HUES6 (cell line): ENCODE measurements around the gene RPL10A.

Experiments
- H3K27ac ChIP-seq: 2 replicates; pipeline ENCODE4 v1.7.0; 2013; ENCODE audit warnings: low read depth, mild to moderate bottlenecking, low read length, inconsistent platforms
- H3K27me3 ChIP-seq: 2 replicates; pipeline ENCODE4 v1.6.1; 2013; ENCODE audit warnings: low read length; ENCODE audit not compliant: control insufficient read depth, insufficient read depth
- H3K36me3 ChIP-seq: 2 replicates; pipeline ENCODE4 v1.6.1; 2013; ENCODE audit warnings: low read length; ENCODE audit not compliant: control insufficient read depth, insufficient read depth
- H3K4me1 ChIP-seq: 2 replicates; pipeline ENCODE4 v1.6.1; 2013; ENCODE audit warnings: low read length; ENCODE audit not compliant: control insufficient read depth, insufficient read depth
- H3K4me3 ChIP-seq: 2 replicates; pipeline ENCODE4 v1.5.1; 2013; ENCODE audit warnings: low read depth, low read length
- H3K9ac ChIP-seq: one replicate; pipeline ENCODE4 v1.6.1; 2013; ENCODE audit warnings: mild to moderate bottlenecking, low read length
- H3K9me3 ChIP-seq: 2 replicates; pipeline ENCODE4 v1.6.1; 2013; ENCODE audit warnings: low read depth, low read length; ENCODE audit not compliant: control insufficient read depth, insufficient read depth

Gene RPL10A

GRCh38 chr6:35493307-35493983 lies 25.2 kb downstream of the RPL10A start:
- Histone ChIP-seq H3K27ac (no peak overlapping the region), H3K36me3 (no peaks in the 10 kb centered on the region), H3K27me3 (peaks cover 5% of the 10 kb centered on the region), H3K4me3 (no peak overlapping the region), H3K9ac (no peak overlapping the region), H3K9me3 (no peaks in the 10 kb centered on the region), H3K4me1 (peaks cover 73% of the 10 kb centered on the region)

- H3K27me3 ChIP-seq, result peaks cover 12% of the 10 kb centered on the region
- H3K9ac ChIP-seq, result no peak overlapping the region
- no peaks in the 10 kb centered on the region for H3K9me3 ChIP-seq
- no peak overlapping the region for H3K4me3 ChIP-seq
- no peaks in the 10 kb centered on the region for H3K36me3 ChIP-seq
- H3K27ac ChIP-seq, result no peak overlapping the region
- H3K4me1 ChIP-seq, result peaks cover 77% of the 10 kb centered on the region
These were observed 26.0 kb downstream of the RPL10A start for GRCh38 chr6:35494161-35494563.

GRCh38 chr6:35495258-35496035 lies 27.2 kb downstream of the RPL10A start:
- Histone ChIP-seq H3K4me1 (peaks cover 67% of the 10 kb centered on the region), H3K36me3 (no peaks in the 10 kb centered on the region), H3K27ac (no peak overlapping the region; the same call in 1 of the 2 replicates), H3K9me3 (no peaks in the 10 kb centered on the region), H3K4me3 (peak overlapping the region; percentile 80), H3K27me3 (peaks cover 13% of the 10 kb centered on the region), H3K9ac (peak overlapping the region; percentile 83)

DNA sequence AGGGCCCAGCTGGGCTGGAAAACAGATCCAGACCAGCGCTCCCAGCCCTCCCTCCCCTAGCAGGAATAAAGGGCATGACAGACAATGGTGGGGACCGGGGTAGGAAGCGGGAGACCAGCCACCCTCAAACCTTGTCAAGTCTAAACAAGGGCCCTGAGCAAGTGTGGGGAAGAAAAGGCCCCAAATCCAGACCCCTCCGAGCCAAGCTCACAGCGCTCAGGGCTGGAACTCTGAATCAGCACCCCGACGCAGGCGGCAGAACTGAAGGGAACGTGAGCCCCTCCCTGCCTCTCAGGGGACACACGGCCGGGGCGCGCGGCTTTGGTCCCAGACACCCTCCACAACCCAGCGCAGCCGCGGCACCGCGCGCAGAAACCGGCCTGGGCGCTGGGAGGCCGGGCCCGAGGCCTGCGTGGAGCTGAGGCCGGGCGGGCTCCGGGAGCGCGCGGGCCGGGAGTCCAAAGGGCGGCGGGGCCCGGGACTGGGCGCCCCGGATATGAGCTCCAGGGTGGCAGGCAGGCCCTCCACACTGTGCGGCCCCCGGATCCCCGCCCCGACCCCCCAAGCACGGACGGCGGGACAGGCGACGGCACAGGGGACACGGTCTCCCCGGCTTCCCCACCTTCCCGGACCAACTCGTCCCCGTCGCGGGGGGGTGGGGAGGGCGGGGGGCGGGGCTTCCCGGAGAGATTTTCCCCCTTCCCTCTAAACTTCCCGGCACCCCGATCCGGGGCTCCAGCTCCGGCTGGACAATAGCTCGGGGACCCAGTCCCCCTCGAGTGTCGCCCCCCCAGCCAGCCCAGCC lies 28.0 kb downstream of the RPL10A start:
- Histone ChIP-seq H3K4me3 (peak overlapping the region; percentile 80), H3K4me1 (peaks cover 67% of the 10 kb centered on the region), H3K9ac (peak overlapping the region; percentile 83), H3K36me3 (no peaks in the 10 kb centered on the region), H3K27me3 (peaks cover 13% of the 10 kb centered on the region), H3K27ac (no peak overlapping the region; the same call in 1 of the 2 replicates), H3K9me3 (no peaks in the 10 kb centered on the region)

- Histone ChIP-seq H3K27me3 (peaks cover 13% of the 10 kb centered on the region), H3K36me3 (no peaks in the 10 kb centered on the region), H3K9ac (peak within 1 kb of the TSS; percentile 83), H3K27ac (peak within 1 kb of the TSS; percentile 93), H3K4me3 (peak within 1 kb of the TSS; percentile 80), H3K9me3 (no peaks in the 10 kb centered on the region), H3K4me1 (peaks cover 60% of the 10 kb centered on the region)
These were observed 28.8 kb downstream of the RPL10A start, which contains the start of gene TEAD3 for GRCh38 chr6:35496841-35497570. TSS of gene TEAD3 (minus strand) at chr6:35497079.

- Histone ChIP-seq H3K27ac (peak overlapping the region; percentile 93), H3K27me3 (peaks cover 13% of the 10 kb centered on the region), H3K9ac (peak overlapping the region; percentile 76), H3K36me3 (no peaks in the 10 kb centered on the region), H3K4me3 (peak overlapping the region; percentile 80), H3K9me3 (no peaks in the 10 kb centered on the region), H3K4me1 (peaks cover 52% of the 10 kb centered on the region)
These were observed 29.6 kb downstream of the RPL10A start for GRCh38 chr6:35497571-35498421.

DNA sequence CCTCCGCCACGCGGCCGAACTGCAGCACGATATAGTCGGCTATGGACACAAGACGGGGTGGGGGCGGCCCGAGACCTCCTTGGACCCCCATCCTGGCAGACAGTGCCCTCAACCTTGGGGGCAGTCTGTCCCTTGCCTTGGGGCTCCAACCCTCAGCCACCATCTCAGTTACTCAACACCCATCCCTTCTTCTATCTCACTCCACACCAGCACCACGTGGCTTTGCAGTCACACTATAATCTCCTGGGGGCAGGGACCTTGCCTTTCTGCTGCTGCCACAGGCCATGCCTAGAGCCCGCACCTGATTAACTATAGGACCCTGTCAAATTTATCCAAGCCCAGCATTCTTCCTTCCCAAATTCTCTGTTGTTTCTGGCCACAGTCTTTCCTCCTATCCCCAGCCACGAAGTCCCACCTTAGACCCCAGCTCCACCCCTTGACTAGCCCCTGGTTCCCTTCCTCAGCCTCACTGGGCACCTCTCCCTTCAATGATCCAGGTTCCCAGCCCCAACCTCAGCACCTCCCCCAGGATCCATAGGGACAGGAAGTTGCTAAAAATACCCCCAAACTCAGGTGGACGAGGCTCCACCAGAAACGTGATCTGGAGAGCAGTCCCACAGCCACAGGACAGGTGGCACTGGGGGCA lies 30.3 kb downstream of the RPL10A start:
- Histone ChIP-seq H3K36me3 (no peaks in the 10 kb centered on the region), H3K4me1 (peaks cover 45% of the 10 kb centered on the region), H3K9me3 (no peaks in the 10 kb centered on the region), H3K27me3 (peaks cover 13% of the 10 kb centered on the region), H3K27ac (peak overlapping the region; percentile 93; the same call in 1 of the 2 replicates), H3K9ac (peak overlapping the region; percentile 76), H3K4me3 (peak overlapping the region; percentile 80)

- Histone ChIP-seq H3K4me3 (no peak overlapping the region), H3K9ac (no peak overlapping the region), H3K36me3 (no peaks in the 10 kb centered on the region), H3K27me3 (peaks cover 13% of the 10 kb centered on the region), H3K9me3 (no peaks in the 10 kb centered on the region), H3K27ac (no peak overlapping the region), H3K4me1 (peaks cover 37% of the 10 kb centered on the region)
These were observed 31.2 kb downstream of the RPL10A start for GRCh38 chr6:35499372-35499771.

- Histone ChIP-seq H3K36me3 (no peaks in the 10 kb centered on the region), H3K4me1 (peaks cover 26% of the 10 kb centered on the region), H3K9ac (no peak overlapping the region), H3K27ac (no peak overlapping the region), H3K27me3 (peaks cover 13% of the 10 kb centered on the region), H3K9me3 (no peaks in the 10 kb centered on the region), H3K4me3 (no peak overlapping the region)
These were observed 32.6 kb downstream of the RPL10A start for GRCh38 chr6:35500782-35501181.
